OCI-LY1 (cell line): ENCODE measurements around the gene SLCO4C1.

Experiments
- EZH2 ChIP-seq: fragments of 200-600 bp; sonication (generic), shearing (Covaris generic); IDR thresholded peaks from 2 replicates; pipeline ENCODE4 v1.8.0; 2017; ENCODE audit warnings: borderline replicate concordance, mixed run types, mild to moderate bottlenecking, antibody characterized with exemption, low read length, moderate library complexity, mixed read lengths
- TF ChIP-seq, protein P1 (sequence below): fragments of 200-600 bp; sonication (generic), shearing (Covaris generic); IDR thresholded peaks from 2 replicates; pipeline ENCODE4 v1.5.1; 2017; ENCODE audit warnings: mild to moderate bottlenecking, antibody characterized with exemption, low read length, moderate library complexity, mixed read lengths

DNA sequence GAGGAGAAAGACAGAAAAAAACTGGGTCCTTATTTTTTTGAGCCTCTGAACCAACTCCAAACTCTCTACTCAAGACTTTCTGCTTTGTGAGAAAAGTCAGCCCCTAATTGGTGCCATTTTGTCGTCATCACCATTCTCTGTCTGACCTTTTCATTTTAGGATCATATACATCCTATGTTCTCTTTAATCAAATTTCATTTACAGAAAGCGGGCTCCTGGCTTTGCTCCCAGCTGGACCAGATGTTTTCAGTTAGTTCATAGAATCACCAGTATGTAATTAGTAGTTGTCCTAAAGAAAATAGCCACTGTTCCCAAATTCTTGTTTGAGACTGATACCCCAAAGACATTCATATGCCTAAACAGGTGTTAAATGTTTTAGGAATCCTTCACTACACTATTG lies 28.6 kb upstream of the SLCO4C1 start:
- TF ChIP-seq, protein P1, sequence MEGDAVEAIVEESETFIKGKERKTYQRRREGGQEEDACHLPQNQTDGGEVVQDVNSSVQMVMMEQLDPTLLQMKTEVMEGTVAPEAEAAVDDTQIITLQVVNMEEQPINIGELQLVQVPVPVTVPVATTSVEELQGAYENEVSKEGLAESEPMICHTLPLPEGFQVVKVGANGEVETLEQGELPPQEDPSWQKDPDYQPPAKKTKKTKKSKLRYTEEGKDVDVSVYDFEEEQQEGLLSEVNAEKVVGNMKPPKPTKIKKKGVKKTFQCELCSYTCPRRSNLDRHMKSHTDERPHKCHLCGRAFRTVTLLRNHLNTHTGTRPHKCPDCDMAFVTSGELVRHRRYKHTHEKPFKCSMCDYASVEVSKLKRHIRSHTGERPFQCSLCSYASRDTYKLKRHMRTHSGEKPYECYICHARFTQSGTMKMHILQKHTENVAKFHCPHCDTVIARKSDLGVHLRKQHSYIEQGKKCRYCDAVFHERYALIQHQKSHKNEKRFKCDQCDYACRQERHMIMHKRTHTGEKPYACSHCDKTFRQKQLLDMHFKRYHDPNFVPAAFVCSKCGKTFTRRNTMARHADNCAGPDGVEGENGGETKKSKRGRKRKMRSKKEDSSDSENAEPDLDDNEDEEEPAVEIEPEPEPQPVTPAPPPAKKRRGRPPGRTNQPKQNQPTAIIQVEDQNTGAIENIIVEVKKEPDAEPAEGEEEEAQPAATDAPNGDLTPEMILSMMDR = no peak
- no peak for TF ChIP-seq EZH2
